Smooth muscle cell (in vitro differentiated cells): ENCODE data around the gene PLPPR1. TPM values are rescaled to one million over a fixed set of nuclear protein-coding genes. Genes with fewer than 3 reads are reported as not detected.

Experiments used
- DNase-seq: peaks from one replicate; lab custom pipeline; 2025; ENCODE audit not compliant: unreplicated experiment; lab: John Stamatoyannopoulos, UW
- H2AFZ ChIP-seq: fragments of 200-600 bp; sonication (generic); 2 replicates; pipeline ENCODE4 v1.6.0; 2016; ENCODE audit warnings: antibody characterized with exemption, low read depth, mild to moderate bottlenecking
- H3F3A ChIP-seq: fragments of 200-600 bp; sonication (generic); 2 replicates; pipeline ENCODE4 v1.6.0; 2017; ENCODE audit warnings: antibody characterized with exemption, low read depth
- H3K27ac ChIP-seq: fragments of 200-600 bp; sonication (generic); 2 replicates; pipeline ENCODE4 v1.5.1; 2016; ENCODE audit warnings: low read depth, mild to moderate bottlenecking
- H3K27me3 ChIP-seq: fragments of 200-600 bp; sonication (generic); 2 replicates; pipeline ENCODE4 v1.6.1; 2016; ENCODE audit warnings: low read depth, mild to moderate bottlenecking
- H3K36me3 ChIP-seq: fragments of 200-600 bp; sonication (generic); 2 replicates; pipeline ENCODE4 v1.5.1; 2016; ENCODE audit warnings: low read depth
- H3K4me1 ChIP-seq: fragments of 200-600 bp; sonication (generic); 2 replicates; pipeline ENCODE4 v1.5.1; 2016; ENCODE audit warnings: low read depth
- H3K4me2 ChIP-seq: fragments of 200-600 bp; sonication (generic); 2 replicates; pipeline ENCODE4 v1.6.0; 2016; ENCODE audit warnings: mild to moderate bottlenecking
- H3K4me3 ChIP-seq: fragments of 200-600 bp; sonication (generic); 2 replicates; pipeline ENCODE4 v1.5.1; 2016; ENCODE audit warnings: mild to moderate bottlenecking
- H3K79me2 ChIP-seq: fragments of 200-600 bp; sonication (generic); 2 replicates; pipeline ENCODE4 v1.6.0; 2016; ENCODE audit warnings: low read depth, mild to moderate bottlenecking
- H3K9ac ChIP-seq: fragments of 200-600 bp; sonication (generic); 2 replicates; pipeline ENCODE4 v1.6.0; 2016; ENCODE audit warnings: low read depth
- H3K9me3 ChIP-seq: fragments of 200-600 bp; sonication (generic); replicated peaks from 2 replicates; pipeline ENCODE4 v1.5.1; 2016; ENCODE audit warnings: low read depth
- H4K20me1 ChIP-seq: fragments of 200-600 bp; sonication (generic); 2 replicates; pipeline ENCODE4 v1.6.0; 2016; ENCODE audit warnings: low read depth
- WGBS: methylation state at CpG from one replicate; pipeline ENCODE4 v1.1.7; 2016; ENCODE audit warnings: low lambda C conversion rate; 5-methylcytosine and 5-hydroxymethylcytosine counted together
- polyA plus RNA-seq: library from polyadenylated mRNA; unstranded; fragments of >200 nt; fragmentation: Nextera tagmentation; extraction: Ambion mirVana; gene quantifications from 2 replicates; pipeline ENCODE4 v1.2.1, GENCODE V29; 2016
- total RNA-seq: library from RNA; depleted of rRNA; stranded (reverse); fragments of >200 nt; gene quantifications from 2 replicates; pipeline ENCODE4 v1.2.3, GENCODE V29; 2014
- TF ChIP-seq, protein P1 (sequence below): fragments of 200-600 bp; sonication (generic); IDR thresholded peaks from 2 replicates; pipeline ENCODE4 v1.5.1; 2017; ENCODE audit warnings: borderline replicate concordance, mild to moderate bottlenecking, antibody characterized with exemption; ENCODE audit not compliant: insufficient read depth, poor library complexity, severe bottlenecking

PLPPR1 gene
- total and polyA plus RNA-seq, 2 experiments from 2014 or later: not detected

DNA sequence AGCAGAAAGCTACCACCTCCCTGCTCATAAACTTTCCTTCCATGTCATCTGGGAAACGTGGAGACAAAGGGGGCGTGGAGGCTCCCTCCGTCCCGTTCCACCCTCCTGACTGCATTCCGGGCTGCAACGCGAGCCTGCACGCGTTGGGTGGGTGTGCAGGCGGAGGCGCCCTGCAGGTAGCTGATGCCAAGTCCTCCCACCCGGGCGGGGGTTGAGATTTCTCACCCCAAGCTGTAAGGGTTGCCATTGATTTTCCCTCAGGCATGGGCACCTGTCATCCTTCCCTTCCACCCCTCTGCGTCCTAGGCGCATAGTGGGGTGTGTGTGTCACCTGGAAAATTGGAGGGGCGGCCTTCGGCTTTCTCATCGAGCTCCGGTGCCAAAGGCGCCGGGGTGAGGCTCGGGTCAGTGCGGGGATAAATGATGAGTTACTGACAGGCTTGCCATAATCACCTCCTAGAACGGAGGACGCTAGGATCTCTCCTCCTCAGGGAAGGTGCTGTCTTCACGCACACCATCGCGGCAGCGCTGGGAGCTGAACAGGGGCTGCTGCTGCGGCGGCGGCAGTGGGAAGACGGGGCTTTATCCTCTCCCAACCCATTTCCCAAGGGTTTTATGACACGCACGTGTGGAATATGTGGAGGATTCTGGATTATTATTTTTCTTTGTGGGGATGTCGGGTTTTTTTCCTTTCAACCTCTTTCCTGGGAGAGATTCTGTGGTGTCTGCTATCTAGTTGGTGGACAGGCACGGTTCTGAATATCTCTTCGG, 973 bp downstream of the PLPPR1 start:
- no peaks in the 10 kb centered on the region for H4K20me1 ChIP-seq
- no peaks in the 10 kb centered on the region for H3F3A ChIP-seq
- peak overlapping the region; percentile 96 for H3K4me2 ChIP-seq
- H3K9ac ChIP-seq: no peak overlapping the region
- no peak for DNase-seq
- peak overlapping the region; percentile 97 for H2AFZ ChIP-seq
- no peak overlapping the region for H3K27ac ChIP-seq
- no peaks in the 10 kb centered on the region for H3K36me3 ChIP-seq
- H3K4me3 ChIP-seq: peak overlapping the region; percentile 87
- H3K79me2 ChIP-seq: no peaks in the 10 kb centered on the region
- peaks cover 9% of the 10 kb centered on the region for H3K4me1 ChIP-seq
- WGBS: 13% methylated on average over 37 of the region's 38 CpGs
- TF ChIP-seq, protein P1, sequence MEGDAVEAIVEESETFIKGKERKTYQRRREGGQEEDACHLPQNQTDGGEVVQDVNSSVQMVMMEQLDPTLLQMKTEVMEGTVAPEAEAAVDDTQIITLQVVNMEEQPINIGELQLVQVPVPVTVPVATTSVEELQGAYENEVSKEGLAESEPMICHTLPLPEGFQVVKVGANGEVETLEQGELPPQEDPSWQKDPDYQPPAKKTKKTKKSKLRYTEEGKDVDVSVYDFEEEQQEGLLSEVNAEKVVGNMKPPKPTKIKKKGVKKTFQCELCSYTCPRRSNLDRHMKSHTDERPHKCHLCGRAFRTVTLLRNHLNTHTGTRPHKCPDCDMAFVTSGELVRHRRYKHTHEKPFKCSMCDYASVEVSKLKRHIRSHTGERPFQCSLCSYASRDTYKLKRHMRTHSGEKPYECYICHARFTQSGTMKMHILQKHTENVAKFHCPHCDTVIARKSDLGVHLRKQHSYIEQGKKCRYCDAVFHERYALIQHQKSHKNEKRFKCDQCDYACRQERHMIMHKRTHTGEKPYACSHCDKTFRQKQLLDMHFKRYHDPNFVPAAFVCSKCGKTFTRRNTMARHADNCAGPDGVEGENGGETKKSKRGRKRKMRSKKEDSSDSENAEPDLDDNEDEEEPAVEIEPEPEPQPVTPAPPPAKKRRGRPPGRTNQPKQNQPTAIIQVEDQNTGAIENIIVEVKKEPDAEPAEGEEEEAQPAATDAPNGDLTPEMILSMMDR: no peak
- peaks cover 94% of the 10 kb centered on the region for H3K27me3 ChIP-seq
- no peaks in the 10 kb centered on the region for H3K9me3 ChIP-seq

DNA sequence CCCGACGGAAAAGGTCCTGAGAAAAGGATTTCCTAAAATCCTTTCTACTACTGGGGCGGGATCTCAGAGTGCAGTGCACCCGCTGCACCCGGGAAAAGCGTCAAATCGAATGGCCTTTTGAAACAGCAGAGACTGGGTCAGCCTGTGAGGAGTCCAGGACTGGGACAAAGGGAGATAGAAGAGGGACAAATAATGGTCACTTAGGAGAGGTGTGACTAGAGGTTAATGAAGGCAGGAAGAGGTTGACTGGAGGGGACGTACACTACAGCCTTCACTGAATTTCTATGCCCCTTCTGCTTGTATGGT, 1.5 kb downstream of the PLPPR1 start:
- peaks cover 93% of the 10 kb centered on the region for H3K27me3 ChIP-seq

DNA sequence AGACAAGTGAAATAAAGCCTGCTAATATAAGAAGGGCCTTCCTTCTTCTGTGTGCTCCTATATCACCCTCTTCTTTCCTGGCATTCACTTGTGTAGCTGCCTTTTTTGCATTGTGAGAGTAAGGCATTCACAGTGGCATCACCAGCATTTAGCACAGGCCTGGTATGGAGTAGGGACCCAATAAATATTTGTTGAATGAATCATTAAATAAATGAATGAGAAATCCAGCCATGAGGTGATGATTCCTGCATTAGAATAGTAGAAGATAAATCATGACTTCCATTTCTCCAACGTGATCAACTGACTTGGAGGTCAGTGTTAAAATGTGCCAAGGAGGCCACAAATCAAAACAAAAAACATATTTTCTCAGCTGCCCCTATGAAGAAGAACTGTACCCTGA, 3.9 kb downstream of the PLPPR1 start:
- peaks cover 81% of the 10 kb centered on the region for H3K27me3 ChIP-seq
- H2AFZ ChIP-seq: no peak overlapping the region
- H3K36me3 ChIP-seq: no peaks in the 10 kb centered on the region
- no peaks in the 10 kb centered on the region for H3K79me2 ChIP-seq
- H3K4me1 ChIP-seq: peaks cover 9% of the 10 kb centered on the region
- no peak for DNase-seq
- no peaks in the 10 kb centered on the region for H3F3A ChIP-seq
- H3K4me2 ChIP-seq: no peak overlapping the region
- H3K9me3 ChIP-seq: no peaks in the 10 kb centered on the region
- H3K27ac ChIP-seq: no peak overlapping the region
- no peak overlapping the region for H3K4me3 ChIP-seq
- TF ChIP-seq, protein P1: no peak
- H3K9ac ChIP-seq: no peak overlapping the region
- WGBS: 62% methylated on average over 1 of the region's 1 CpG
- no peaks in the 10 kb centered on the region for H4K20me1 ChIP-seq

More for the DNA sequence above, 1.5 kb downstream of the PLPPR1 start:
- no peaks in the 10 kb centered on the region for H3K36me3 ChIP-seq
- H3K79me2 ChIP-seq: no peaks in the 10 kb centered on the region
- TF ChIP-seq, protein P1: no peak
- 44% methylated on average over 8 of the region's 8 CpGs for WGBS
- H3K4me3 ChIP-seq: no peak overlapping the region
- DNase-seq: no peak
- H3K27ac ChIP-seq: no peak overlapping the region
- no peaks in the 10 kb centered on the region for H4K20me1 ChIP-seq
- H2AFZ ChIP-seq: no peak overlapping the region
- no peaks in the 10 kb centered on the region for H3K9me3 ChIP-seq
- no peak overlapping the region for H3K9ac ChIP-seq
- H3K4me1 ChIP-seq: peaks cover 9% of the 10 kb centered on the region
- no peaks in the 10 kb centered on the region for H3F3A ChIP-seq
- H3K4me2 ChIP-seq: no peak overlapping the region

DNA sequence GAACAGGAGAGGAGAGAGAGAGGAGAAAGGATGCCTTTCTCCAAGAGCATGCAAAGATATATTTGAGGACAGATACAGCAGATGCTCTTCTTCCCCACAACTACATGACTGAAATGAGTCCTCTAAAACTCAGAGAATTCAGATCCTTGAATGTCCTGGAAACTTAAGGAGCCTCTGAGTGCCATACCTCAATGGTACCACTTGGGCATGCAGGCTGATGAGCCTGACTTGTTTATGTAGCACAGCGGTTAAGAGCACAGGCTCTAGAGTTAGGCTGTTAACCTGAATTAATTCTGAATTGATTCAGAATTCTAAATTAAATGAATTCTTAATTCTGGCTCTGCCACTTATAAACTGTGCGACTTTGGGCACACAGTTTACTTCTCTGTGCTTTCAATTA, 5.7 kb downstream of the PLPPR1 start:
- peaks cover 65% of the 10 kb centered on the region for H3K27me3 ChIP-seq
- H3K4me1 ChIP-seq: peaks cover 5% of the 10 kb centered on the region

More for the DNA sequence above, 5.7 kb downstream of the PLPPR1 start:
- H4K20me1 ChIP-seq: no peaks in the 10 kb centered on the region
- no peak for DNase-seq
- H2AFZ ChIP-seq: no peak overlapping the region
- no peak overlapping the region for H3K4me2 ChIP-seq
- H3K27ac ChIP-seq: no peak overlapping the region
- no peaks in the 10 kb centered on the region for H3K9me3 ChIP-seq
- no peaks in the 10 kb centered on the region for H3K36me3 ChIP-seq
- TF ChIP-seq, protein P1: no peak
- no peaks in the 10 kb centered on the region for H3F3A ChIP-seq
- H3K79me2 ChIP-seq: no peaks in the 10 kb centered on the region
- no peak overlapping the region for H3K4me3 ChIP-seq
- 64% methylated on average over 2 of the region's 2 CpGs for WGBS
- H3K9ac ChIP-seq: no peak overlapping the region
